Endothelial cell of umbilical vein (primary cell): ENCODE data around the gene NR2E3. TPM values are rescaled to one million over a fixed set of nuclear protein-coding genes. Genes with fewer than 3 reads are reported as not detected.

ENCODE experiments used
- BruUV-seq: library from RNA; stranded (reverse); fragments of 400-500 nt; replicated peaks from 2 replicates; lab custom pipeline; 2021; lab: Mats Ljungman, UMichigan
- CTCF ChIA-PET: fragments of 300-600, 350-600 bp; sonication (Branson Sonifier 250); formaldehyde crosslinking; loops from one replicate; lab custom pipeline; 2021; ENCODE audit warnings: antibody characterized with exemption, inconsistent platforms; lab: Charles Lee
- POLR2A ChIA-PET: fragments of 300-600, 350-600 bp; sonication (Branson Sonifier 250); formaldehyde crosslinking; loops from one replicate; lab custom pipeline; 2021; ENCODE audit warnings: antibody characterized with exemption, inconsistent platforms; lab: Charles Lee
- DNase-seq: peaks from one replicate; pipeline ENCODE4 v3.0.0-alpha.2; 2011; ENCODE audit warnings: low read depth, low spot score
- FAIRE-seq: peaks from 2 replicates; lab custom pipeline; 2011; peaks lifted over from hg19 to GRCh38; lab: Jason Lieb, UNC
- H2AFZ ChIP-seq: 2 replicates; pipeline ENCODE4 v1.6.0; 2012; ENCODE audit warnings: low read depth, low read length, control low read depth, inconsistent platforms
- H3K27ac ChIP-seq: 2 replicates; pipeline ENCODE4 v1.5.1; 2011; ENCODE audit warnings: low read depth, mild to moderate bottlenecking, control low read depth, low read length, moderate library complexity; ENCODE audit not compliant: insufficient read depth
- H3K27me3 ChIP-seq, 2 experiments: 2 replicates each; pipeline versions ENCODE4 v1.6.0 to v1.6.1; 2011; ENCODE audit warnings: low read length in 2 of 2, mixed read lengths in 1 of 2; ENCODE audit not compliant: control insufficient read depth in 2 of 2, insufficient read depth in 2 of 2
- H3K36me3 ChIP-seq, 2 experiments: 2 replicates in 1 of 2; 3 replicates in 1 of 2; pipeline ENCODE4 v1.5.1; 2011; ENCODE audit warnings: low read length in 2 of 2, mild to moderate bottlenecking in 1 of 2, moderate library complexity in 1 of 2; ENCODE audit not compliant: control insufficient read depth in 2 of 2, insufficient read depth in 2 of 2; ENCODE audit errors: extremely low read depth in 1 of 2
- H3K4me1 ChIP-seq: 3 replicates; pipeline ENCODE4 v1.5.1; 2011; ENCODE audit warnings: mild to moderate bottlenecking, low read length; ENCODE audit not compliant: control insufficient read depth, insufficient read depth; ENCODE audit errors: extremely low read depth
- H3K4me2 ChIP-seq: 2 replicates; pipeline ENCODE4 v1.6.1; 2011; ENCODE audit warnings: low read length, control low read depth, mixed read lengths; ENCODE audit not compliant: insufficient read depth
- H3K4me3 ChIP-seq, 3 experiments: fragments of 200-600 bp in 1 of 3; sonication (generic), shearing (Covaris generic) in 1 of 3; replicated peaks in 1 of 3; 2 replicates each; pipeline ENCODE4 v1.5.1; 2011 to 2016; ENCODE audit warnings: control low read depth in 3 of 3, low read length in 3 of 3, mild to moderate bottlenecking in 2 of 3, inconsistent platforms in 1 of 3, low read depth in 1 of 3, moderate library complexity in 1 of 3; ENCODE audit not compliant: insufficient read depth in 1 of 3
- H3K79me2 ChIP-seq: 2 replicates; pipeline ENCODE4 v1.6.0; 2012; ENCODE audit warnings: low read length, inconsistent platforms; ENCODE audit not compliant: control insufficient read depth, insufficient read depth
- H3K9ac ChIP-seq: replicated peaks from 2 replicates; pipeline ENCODE3; 2011; ENCODE audit warnings: low read length, control low read depth; ENCODE audit not compliant: insufficient read depth; ENCODE audit errors: extremely low read depth
- H3K9me1 ChIP-seq: replicated peaks from 3 replicates; pipeline ENCODE4 v1.6.0; 2011; ENCODE audit warnings: mild to moderate bottlenecking, low read length; ENCODE audit not compliant: control insufficient read depth, insufficient read depth; ENCODE audit errors: extremely low read depth
- H3K9me3 ChIP-seq: replicated peaks from 2 replicates; pipeline ENCODE4 v1.5.1; 2012; ENCODE audit warnings: low read length, inconsistent platforms; ENCODE audit not compliant: control insufficient read depth, insufficient read depth
- H4K20me1 ChIP-seq: replicated peaks from 2 replicates; pipeline ENCODE3; 2011; ENCODE audit warnings: mild to moderate bottlenecking, low read length; ENCODE audit not compliant: control insufficient read depth, insufficient read depth; ENCODE audit errors: extremely low read depth
- CTCF ChIP-seq, 2 donors: IDR thresholded peaks; 1 replicate in 1 of 2; 2 replicates in 1 of 2; pipeline ENCODE4 v1.5.1; 2011; ENCODE audit warnings: low read length in 2 of 2, mild to moderate bottlenecking in 2 of 2, moderate library complexity in 2 of 2, control low read depth in 1 of 2, inconsistent platforms in 1 of 2, low read depth in 1 of 2; ENCODE audit not compliant: insufficient read depth in 1 of 2; ENCODE audit errors: extremely low read depth in 1 of 2
- EZH2 ChIP-seq: IDR thresholded peaks from 2 replicates; pipeline ENCODE4 v1.6.1; 2012; ENCODE audit warnings: borderline replicate concordance, low read depth, mild to moderate bottlenecking, moderate library complexity, low read length, inconsistent platforms; ENCODE audit not compliant: severe bottlenecking
- FOS ChIP-seq: IDR thresholded peaks from 2 replicates; pipeline ENCODE4 v1.6.1; 2011; ENCODE audit warnings: mild to moderate bottlenecking, low read length, moderate library complexity, borderline replicate concordance; ENCODE audit not compliant: insufficient read depth
- MAX ChIP-seq: IDR thresholded peaks from 2 replicates; pipeline ENCODE4 v1.6.1; 2011; ENCODE audit not compliant: insufficient read depth, insufficient read length
- POLR2A ChIP-seq: IDR thresholded peaks from 2 replicates; pipeline ENCODE4 v1.6.1; 2012; ENCODE audit warnings: low read depth, mild to moderate bottlenecking, control low read depth, low read length
- POLR2AphosphoS5 ChIP-seq: IDR thresholded peaks from 2 replicates; pipeline ENCODE4 v1.6.1; 2012; ENCODE audit warnings: low read depth, mild to moderate bottlenecking, control low read depth, low read length, moderate library complexity; ENCODE audit not compliant: insufficient read depth
- dilution Hi-C: fragments of 300-500 bp; cut with MboI; formaldehyde crosslinking; loops from one replicate; pipeline ENCODE4 v1.15.0; 2019; ENCODE audit warnings: low sequenced_read_pairs; ENCODE audit not compliant: extremely low pct_ligation_motif_present
- intact Hi-C: fragments of 100-400 bp; cut with micrococcal nuclease; formaldehyde crosslinking; loops from one replicate; pipeline ENCODE4 v1.10.0; 2022
- polyA plus RNA-seq, 4 experiments: library from polyadenylated mRNA; depleted of rRNA in 3 of 4; stranded (reverse) in 3 of 4; unstranded in 1 of 4; fragments of >200 nt; gene quantifications; 2 replicates each; pipeline versions ENCODE4 v1.2.1 to v1.2.3, GENCODE V29; 2011 to 2012; ENCODE audit warnings: missing spikeins in 1 of 4
- total RNA-seq: library from RNA; stranded (reverse); gene quantifications from 2 replicates; pipeline ENCODE4 v1.2.3, GENCODE V29; 2021

The NR2E3 gene
- total and polyA plus RNA-seq, 2 donors (not counting 3 experiments of a cell fraction or from before 2014, with no cell fraction given): 0.04 to 0.38 TPM

- no TSS peak for BruUV-seq
- CTCF ChIA-PET: interaction anchor here (0.8 to 2.0 kb wide), 4 partner anchors 8 to 395 kb away, joined by 3 to 26 read pairs (median 12); no protein-coding TSS in a partner anchor
- intact Hi-C loops: loop anchor here (1.0 to 2.0 kb wide), 3 partner anchors 9 to 30 kb away; no protein-coding TSS in a partner anchor
Measured at GRCh38 chr15:71760852-71761251, 49.5 kb upstream of the NR2E3 start.

More at GRCh38 chr15:71760852-71761251, 49.5 kb upstream of the NR2E3 start:
- POLR2A ChIA-PET: no interaction called here
- Histone ChIP-seq H3K9me1 (no peaks in the 10 kb centered on the region), H3K79me2 (no peaks in the 10 kb centered on the region), H2AFZ (no peak overlapping the region), H3K27ac (peak overlapping the region; percentile 69), H3K9me3 (peaks cover 4% of the 10 kb centered on the region), H4K20me1 (no peaks in the 10 kb centered on the region), H3K36me3 (no peaks in the 10 kb centered on the region), H3K27me3 (no peaks in the 10 kb centered on the region), H3K9ac (no peak overlapping the region), H3K4me2 (no peak overlapping the region), H3K4me1 (peaks cover 12% of the 10 kb centered on the region), H3K4me3 (no peak overlapping the region)
- DNase-seq (no peak), FAIRE-seq (no peak)
- dilution Hi-C loops: no loop called here
- TF ChIP-seq MAX (no peak), EZH2 (no peak), POLR2A (no peak), POLR2AphosphoS5 (no peak), CTCF (IDR thresholded peaks at IDR 0.05; ENCODE audit: extremely low read depth in 1 of 2, insufficient read depth in 1 of 2, low read depth in 1 of 2, low read length in 2 of 2) (no peak), FOS (no peak)
